ENCODE results near the gene CDK9.
"Not testable (repeated sequence)": the region's sequence is repeated elsewhere in the genome, so short reads cannot be mapped to it uniquely, and the experiment has no call there.

Gene CDK9

DNA sequence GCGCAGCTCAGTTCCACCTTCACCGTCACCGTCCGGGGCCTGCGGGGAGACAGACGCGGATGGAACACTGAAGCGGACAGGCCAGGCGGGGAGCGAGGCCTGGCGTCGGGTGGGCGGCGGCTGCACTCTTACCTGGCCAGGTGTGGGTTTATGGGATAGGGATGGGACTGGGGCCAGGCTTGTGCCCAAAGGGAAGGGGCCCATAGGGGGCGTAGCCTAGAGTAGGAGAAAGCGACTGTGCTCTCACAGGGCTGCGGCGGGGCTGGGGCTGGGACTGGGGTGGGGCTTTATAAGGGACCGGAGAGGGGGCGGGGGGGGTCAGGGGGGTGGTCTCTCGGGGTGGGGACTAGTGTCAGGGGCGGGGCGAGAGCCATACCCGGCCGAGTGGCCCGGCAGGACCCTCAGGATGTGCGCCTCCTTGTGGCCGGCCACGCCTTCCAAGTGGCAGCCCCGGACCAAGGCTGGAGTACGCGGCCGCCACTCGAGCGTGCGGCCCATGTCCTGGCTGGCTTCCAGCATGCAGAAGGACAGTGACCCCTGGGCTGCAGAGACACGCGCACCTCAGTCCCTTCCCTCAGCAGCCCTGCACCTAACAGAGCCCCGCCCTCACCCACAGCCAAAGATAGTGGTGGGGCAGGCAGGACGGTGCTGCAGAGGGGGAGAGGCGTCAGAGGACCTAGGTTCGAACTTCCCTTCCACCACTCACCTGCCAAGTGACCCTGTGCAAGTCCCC is 39.7 kb downstream of the CDK9 start:
- no peak for DNase-seq (ENCODE audit: low spot score)

DNA sequence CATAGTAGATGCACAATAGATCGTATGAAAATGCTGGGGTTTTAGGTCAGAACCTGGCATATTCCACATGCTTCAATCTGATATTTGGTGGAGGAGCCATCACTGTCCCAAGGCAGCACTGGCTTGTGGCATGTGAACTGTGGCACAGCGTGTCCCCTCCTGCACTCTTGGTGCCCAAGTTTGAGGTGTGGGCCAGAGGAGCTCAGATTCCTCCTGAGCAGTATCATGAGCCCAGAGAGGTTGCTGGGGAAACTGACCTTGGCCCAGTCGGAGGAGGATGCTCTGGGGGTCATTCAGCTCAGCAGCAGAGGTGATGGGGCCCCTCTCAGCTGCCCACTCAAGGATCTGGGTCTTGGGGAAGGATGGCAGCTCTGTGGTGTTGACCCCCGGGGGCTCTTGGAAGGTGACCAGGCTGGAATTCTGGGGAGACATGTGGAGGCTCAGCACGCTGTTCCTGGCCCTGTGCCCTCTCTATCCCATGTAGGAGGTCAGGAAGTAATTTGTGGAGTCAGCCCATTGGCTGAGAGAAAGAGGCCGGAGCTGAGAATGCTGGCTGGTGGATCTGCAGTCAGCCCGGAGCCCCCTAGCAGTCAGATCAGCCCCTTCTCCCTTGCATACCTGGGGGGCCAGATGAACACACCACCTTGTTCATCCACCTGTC is 40.5 kb downstream of the CDK9 start:
- no peak for DNase-seq (ENCODE audit: low spot score)

DNA sequence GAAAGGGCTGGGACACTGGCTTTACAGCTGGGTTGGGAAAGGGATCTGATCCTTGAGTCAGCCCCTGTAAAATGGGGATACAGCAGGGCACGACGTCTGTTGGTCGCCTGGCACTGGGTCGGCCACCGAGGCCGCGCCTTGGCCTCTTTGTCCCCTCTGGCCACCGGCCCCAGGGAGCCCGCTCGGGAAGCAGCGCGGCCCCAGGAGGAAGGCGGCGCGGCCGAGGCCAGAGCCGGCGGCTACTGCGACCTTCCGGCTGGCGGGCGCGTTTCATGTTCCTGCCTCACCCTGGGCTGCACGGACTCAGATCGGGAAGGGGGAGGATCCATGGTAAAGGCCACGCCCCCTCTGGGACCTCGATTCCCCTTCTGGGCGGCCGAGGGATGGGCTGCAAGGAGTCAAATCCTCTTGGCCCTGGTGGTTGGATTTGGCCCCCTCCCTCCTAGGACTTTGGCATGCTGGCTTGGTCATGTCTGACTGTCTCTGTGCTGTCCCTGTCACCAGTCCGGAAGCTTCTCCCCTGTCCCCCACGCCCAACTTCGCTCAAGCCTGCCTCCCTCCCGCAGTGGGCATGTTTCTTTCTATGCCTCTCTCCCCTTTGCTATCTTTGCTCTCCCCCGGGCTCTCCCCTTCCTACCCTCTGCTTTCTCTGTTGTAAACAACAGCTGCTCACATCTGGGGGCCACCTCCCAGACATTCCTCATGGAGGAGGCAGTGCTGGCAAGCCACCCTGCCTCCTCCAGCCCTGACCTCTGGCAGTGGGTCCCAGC is 42.6 kb downstream of the CDK9 start:
- peak; percentile 74 for DNase-seq (ENCODE audit: low spot score)

DNA sequence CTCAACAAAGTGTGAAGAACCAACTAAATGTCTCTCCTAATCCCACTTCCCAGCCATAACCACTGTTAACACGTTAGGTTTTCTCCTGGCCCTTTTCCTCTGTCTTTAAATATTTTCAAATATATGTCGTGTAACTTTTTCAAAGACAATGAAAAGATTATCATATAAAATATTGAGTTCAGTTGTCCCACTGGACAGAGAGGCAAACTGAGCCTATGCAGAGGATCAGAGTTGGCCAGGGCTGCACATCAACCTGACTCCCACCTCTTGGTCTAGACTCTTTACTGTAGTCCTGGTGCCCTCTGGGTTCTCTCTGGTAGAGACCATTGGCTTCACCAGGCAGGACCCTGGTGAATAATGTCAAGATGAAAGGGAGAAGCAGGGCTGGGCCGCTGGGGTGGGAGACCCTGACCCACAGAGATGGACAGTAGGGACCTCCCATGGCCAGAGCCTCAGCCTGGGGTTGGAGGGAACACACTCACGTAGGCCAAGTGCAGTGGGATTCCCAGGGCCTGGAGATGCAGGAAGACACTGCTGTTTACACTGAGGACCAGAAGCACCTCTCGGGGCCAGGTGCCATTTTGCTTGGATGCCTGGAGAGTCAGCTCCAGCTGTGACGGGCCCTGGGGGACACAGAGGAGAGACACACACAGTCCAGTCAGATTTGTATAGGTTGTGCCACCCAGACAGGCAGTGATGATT is 43.5 kb downstream of the CDK9 start:
- no peak for DNase-seq (ENCODE audit: low spot score)

DNA sequence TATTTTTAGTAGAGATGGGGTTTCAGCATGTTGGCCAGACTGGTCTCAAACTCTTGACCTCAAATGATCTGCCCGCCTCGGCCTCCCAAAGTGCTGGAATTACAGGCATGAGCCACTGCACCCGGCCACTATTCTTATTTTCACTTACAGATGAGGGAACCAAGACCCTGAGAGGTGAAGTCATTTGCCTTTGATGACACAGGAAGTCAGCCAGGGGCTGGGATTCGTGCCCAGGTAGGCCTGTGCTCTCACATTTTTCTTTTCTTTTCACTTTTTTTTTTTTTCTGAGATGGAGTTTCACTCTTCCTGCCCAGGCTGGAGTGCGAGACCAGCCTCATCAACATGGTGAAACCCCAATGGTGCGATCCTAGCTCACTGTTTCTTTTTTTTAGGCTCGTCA is 46.4 kb downstream of the CDK9 start:
- no peak for DNase-seq (ENCODE audit: low spot score)

DNA sequence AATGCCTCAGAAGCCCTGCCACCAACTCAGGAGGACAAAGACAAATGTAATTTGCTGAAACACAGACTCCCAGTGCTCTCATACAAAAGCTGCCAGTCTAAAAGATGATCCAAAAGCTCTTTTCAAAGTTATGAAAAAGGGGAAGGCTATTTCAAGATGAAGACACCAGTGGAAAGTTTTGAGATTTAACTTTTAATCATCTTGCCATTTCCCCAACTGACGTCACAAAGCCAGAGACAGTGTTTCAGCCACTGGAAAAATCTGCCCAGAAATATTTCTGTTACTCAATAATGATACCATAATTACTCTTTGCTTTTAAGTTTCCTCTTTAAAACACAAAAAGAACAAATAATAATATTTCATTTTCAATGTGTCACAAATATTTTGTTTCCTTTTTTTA is 47.7 kb downstream of the CDK9 start:
- no peak for DNase-seq (ENCODE audit: low spot score)

DNA sequence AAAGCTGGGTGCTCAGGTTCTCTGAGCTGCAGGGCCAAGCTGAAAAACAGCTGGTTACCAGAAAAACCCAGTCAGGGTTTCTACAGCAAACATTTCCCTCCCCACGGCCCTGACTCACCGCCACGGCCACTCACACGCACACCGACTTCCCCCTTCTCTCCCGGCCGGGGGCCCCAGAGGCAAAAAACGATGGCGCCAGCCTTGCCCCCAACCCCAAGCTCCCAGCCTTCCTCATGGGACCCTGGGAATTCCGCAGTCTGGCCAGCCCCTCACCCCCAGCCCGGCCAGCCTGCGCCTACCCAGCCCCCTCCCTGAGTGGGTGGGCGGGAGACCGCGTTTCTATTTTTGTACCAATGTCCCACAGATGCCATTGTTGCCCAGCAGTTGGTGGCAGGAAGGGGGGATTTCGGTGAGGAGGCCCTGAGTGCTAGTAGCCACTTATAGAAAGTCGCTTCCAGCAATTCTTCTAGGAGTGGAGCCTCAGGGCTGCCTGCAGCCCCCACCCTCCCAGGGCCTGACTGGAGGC is 50.2 kb downstream of the CDK9 start:
- DNase-seq (ENCODE audit: low spot score), result no peak

DNA sequence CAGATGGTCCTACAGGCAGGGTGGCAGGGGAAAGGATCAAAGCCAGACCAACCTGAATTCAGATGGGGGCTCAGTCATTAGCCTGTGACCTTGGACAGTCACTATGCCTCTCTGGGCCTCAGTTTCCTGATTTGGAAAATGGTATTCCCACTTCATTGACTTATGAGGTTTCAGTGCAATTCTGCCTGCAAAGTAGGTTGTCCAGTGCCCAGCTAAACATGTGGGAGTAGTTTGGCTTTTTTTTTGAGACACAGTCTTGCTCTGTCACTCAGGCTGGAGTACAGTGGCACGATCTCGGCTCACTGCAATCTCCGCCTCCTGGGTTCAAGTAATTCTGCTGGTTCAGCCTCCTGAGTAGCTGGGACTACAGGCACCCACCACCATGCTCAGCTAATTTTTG is 50.7 kb downstream of the CDK9 start:
- DNase-seq (ENCODE audit: low spot score), result not testable (repeated sequence)

DNA sequence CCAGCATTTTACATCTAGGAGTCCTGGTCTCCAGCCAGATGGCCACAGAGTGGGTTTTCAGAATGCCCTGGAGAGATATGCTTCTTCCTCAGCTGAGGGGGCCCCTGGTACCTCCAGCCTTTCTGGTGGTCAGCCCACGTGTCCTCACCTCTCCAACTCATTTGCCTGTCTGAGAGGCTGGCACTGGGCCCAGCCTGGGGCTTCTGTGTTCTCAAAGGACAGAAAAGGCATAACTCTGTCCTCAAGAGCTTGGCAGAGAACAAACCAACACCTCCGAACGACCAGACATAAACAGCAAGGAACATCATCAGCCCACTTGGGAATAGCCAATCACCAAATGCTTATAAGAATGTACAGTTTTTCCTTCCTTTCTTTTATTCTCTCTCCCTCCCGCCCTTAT is 51.5 kb downstream of the CDK9 start:
- DNase-seq (ENCODE audit: low spot score), result no peak

DNA sequence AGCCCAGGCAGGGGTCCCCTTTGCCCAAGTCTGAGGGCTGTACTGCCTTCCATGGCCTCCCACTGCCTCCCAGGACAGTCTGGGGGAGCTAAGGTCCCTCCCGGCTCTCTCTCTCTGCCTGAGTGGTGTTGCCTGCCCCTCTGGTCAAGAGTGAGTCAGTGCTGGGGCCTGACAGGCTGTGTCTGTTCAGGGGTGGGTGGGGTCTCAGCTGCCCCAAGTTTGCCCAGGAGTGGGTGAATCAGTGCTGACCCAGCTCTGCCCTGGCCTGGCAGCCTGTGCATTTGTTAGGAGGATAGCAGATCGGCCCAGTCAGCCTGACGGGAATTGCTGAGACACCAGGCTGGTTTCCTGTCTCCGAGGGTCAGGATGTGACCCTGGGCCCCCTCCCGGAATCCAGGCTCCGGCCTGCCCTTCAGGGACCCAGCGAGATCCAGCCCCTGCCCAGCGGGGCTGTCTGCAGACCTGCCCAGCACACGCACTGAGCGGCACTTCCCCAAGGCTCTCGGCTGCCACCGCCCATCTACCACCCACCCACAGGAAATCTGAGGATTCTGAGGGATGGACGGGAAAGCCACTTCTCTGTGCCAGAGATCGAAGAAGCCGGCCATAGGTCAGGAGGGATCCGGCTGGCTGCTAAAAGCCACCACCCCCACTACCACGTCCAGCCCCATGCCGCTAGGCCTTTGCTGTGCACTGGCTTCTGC is 52.7 kb downstream of the CDK9 start:
- DNase-seq (ENCODE audit: low spot score), result no peak
